Measurements from ENCODE around the gene GABRA4.

The GABRA4 gene

GRCh38 chr4:46950826-46951225 lies 42.6 kb downstream of the GABRA4 start:
- no peak for TF ChIP-seq CTCF (IDR thresholded peaks at IDR 0.05; ENCODE audit: insufficient read depth, low read length, poor library complexity, severe bottlenecking)
- H3K36me3 ChIP-seq (ENCODE audit: control insufficient read depth, insufficient read depth, low read length) = no peaks in the 10 kb centered on the region
- H3K27me3 ChIP-seq (replicated peaks; ENCODE audit: control insufficient read depth, insufficient read depth, low read length) = no peaks in the 10 kb centered on the region
- no peak overlapping the region for H3K4me3 ChIP-seq (replicated peaks; ENCODE audit: low read depth, low read length)
- no peak for DNase-seq (ENCODE audit: extremely low read depth, insufficient read length)

GRCh38 chr4:46949822-46950221 lies 43.6 kb downstream of the GABRA4 start:
- no peaks in the 10 kb centered on the region for H3K27me3 ChIP-seq (replicated peaks; ENCODE audit: control insufficient read depth, insufficient read depth, low read length)
- H3K4me3 ChIP-seq (replicated peaks; ENCODE audit: low read depth, low read length) = no peak overlapping the region
- TF ChIP-seq CTCF (IDR thresholded peaks at IDR 0.05; ENCODE audit: insufficient read depth, low read length, poor library complexity, severe bottlenecking) = no peak
- no peak for DNase-seq (ENCODE audit: extremely low read depth, insufficient read length)
- H3K36me3 ChIP-seq (ENCODE audit: control insufficient read depth, insufficient read depth, low read length) = no peaks in the 10 kb centered on the region

- no peak for TF ChIP-seq CTCF (IDR thresholded peaks at IDR 0.05; ENCODE audit: insufficient read depth, low read length, poor library complexity, severe bottlenecking)
- Histone ChIP-seq H3K4me3 (replicated peaks; ENCODE audit: low read depth, low read length) (no peak overlapping the region), H3K27me3 (replicated peaks; ENCODE audit: control insufficient read depth, insufficient read depth, low read length) (no peaks in the 10 kb centered on the region), H3K36me3 (ENCODE audit: control insufficient read depth, insufficient read depth, low read length) (no peaks in the 10 kb centered on the region)
- no peak for DNase-seq (ENCODE audit: extremely low read depth, insufficient read length)
Observed at GRCh38 chr4:46947541-46947940, 45.8 kb downstream of the GABRA4 start.

GRCh38 chr4:46946919-46947536 lies 46.4 kb downstream of the GABRA4 start:
- Histone ChIP-seq H3K4me3 (replicated peaks; ENCODE audit: low read depth, low read length) (no peak overlapping the region), H3K36me3 (ENCODE audit: control insufficient read depth, insufficient read depth, low read length) (no peaks in the 10 kb centered on the region), H3K27me3 (replicated peaks; ENCODE audit: control insufficient read depth, insufficient read depth, low read length) (no peaks in the 10 kb centered on the region)
- no peak for TF ChIP-seq CTCF (IDR thresholded peaks at IDR 0.05; ENCODE audit: insufficient read depth, low read length, poor library complexity, severe bottlenecking)
- no peak for DNase-seq (ENCODE audit: extremely low read depth, insufficient read length)

GRCh38 chr4:46945062-46945461 lies 48.3 kb downstream of the GABRA4 start:
- Histone ChIP-seq H3K4me3 (replicated peaks; ENCODE audit: low read depth, low read length) (no peak overlapping the region), H3K27me3 (replicated peaks; ENCODE audit: control insufficient read depth, insufficient read depth, low read length) (no peaks in the 10 kb centered on the region), H3K36me3 (ENCODE audit: control insufficient read depth, insufficient read depth, low read length) (no peaks in the 10 kb centered on the region)
- DNase-seq (ENCODE audit: extremely low read depth, insufficient read length) = no peak
- no peak for TF ChIP-seq CTCF (IDR thresholded peaks at IDR 0.05; ENCODE audit: insufficient read depth, low read length, poor library complexity, severe bottlenecking)

GRCh38 chr4:46944345-46944744 lies 49.0 kb downstream of the GABRA4 start:
- no peak for DNase-seq (ENCODE audit: extremely low read depth, insufficient read length)
- no peak for TF ChIP-seq CTCF (IDR thresholded peaks at IDR 0.05; ENCODE audit: insufficient read depth, low read length, poor library complexity, severe bottlenecking)
- Histone ChIP-seq H3K27me3 (replicated peaks; ENCODE audit: control insufficient read depth, insufficient read depth, low read length) (no peaks in the 10 kb centered on the region), H3K4me3 (replicated peaks; ENCODE audit: low read depth, low read length) (no peak overlapping the region), H3K36me3 (ENCODE audit: control insufficient read depth, insufficient read depth, low read length) (no peaks in the 10 kb centered on the region)
